IPS-18a (cell line): Measurements from ENCODE around the gene DEFB132.
A peak's percentile ranks its signal among the peaks of the same experiment; 100 is the strongest.

ENCODE experiments used
- H3K27ac ChIP-seq: one replicate; pipeline ENCODE4 v1.5.1; 2013; ENCODE audit warnings: low read length
- H3K27me3 ChIP-seq: one replicate; pipeline ENCODE4 v1.6.1; 2013; ENCODE audit warnings: mild to moderate bottlenecking, low read length; ENCODE audit not compliant: control insufficient read depth, insufficient read depth
- H3K36me3 ChIP-seq: one replicate; pipeline ENCODE4 v1.6.1; 2013; ENCODE audit warnings: low read depth, low read length; ENCODE audit not compliant: control insufficient read depth
- H3K4me1 ChIP-seq: one replicate; pipeline ENCODE4 v1.6.1; 2013; ENCODE audit warnings: low read depth, low read length; ENCODE audit not compliant: control insufficient read depth
- H3K4me3 ChIP-seq: one replicate; pipeline ENCODE4 v1.5.1; 2013; ENCODE audit warnings: low read length
- H3K9ac ChIP-seq: one replicate; pipeline ENCODE4 v1.6.1; 2013; ENCODE audit warnings: mild to moderate bottlenecking, low read length, moderate library complexity
- H3K9me3 ChIP-seq: one replicate; pipeline ENCODE4 v1.6.1; 2013; ENCODE audit warnings: low read depth, low read length; ENCODE audit not compliant: control insufficient read depth

The DEFB132 gene

DNA sequence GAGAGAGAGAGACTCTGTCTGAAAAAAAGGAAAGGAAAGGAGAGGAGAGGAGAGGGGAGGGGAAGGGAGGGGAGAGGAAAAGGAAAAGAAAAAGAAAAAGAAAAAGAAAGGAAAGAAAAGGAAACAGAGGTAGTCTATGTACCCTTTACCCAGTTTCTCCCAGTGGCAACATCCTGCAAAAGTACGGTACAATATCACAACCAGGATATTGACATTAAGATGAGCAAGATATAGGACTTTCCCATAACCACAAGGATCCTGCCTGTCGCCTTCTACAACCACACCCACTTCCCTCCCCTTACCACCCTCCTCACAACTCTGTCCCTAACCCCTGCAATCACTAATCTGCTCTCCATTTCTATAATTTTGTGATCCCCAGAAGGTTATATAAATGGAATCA lies 29.0 kb downstream of the DEFB132 start:
- Histone ChIP-seq H3K9ac (no peak overlapping the region), H3K4me1 (peaks cover 10% of the 10 kb centered on the region), H3K36me3 (no peaks in the 10 kb centered on the region), H3K9me3 (no peaks in the 10 kb centered on the region), H3K27me3 (peaks cover 2% of the 10 kb centered on the region), H3K27ac (no peak overlapping the region), H3K4me3 (no peak overlapping the region)

GRCh38 chr20:288956-289692 lies 31.6 kb downstream of the DEFB132 start:
- Histone ChIP-seq H3K27ac (no peak overlapping the region), H3K36me3 (no peaks in the 10 kb centered on the region), H3K4me1 (peaks cover 10% of the 10 kb centered on the region), H3K9me3 (no peaks in the 10 kb centered on the region), H3K9ac (no peak overlapping the region), H3K27me3 (peaks cover 12% of the 10 kb centered on the region), H3K4me3 (peak overlapping the region; percentile 96)

- H3K27me3 ChIP-seq, result peaks cover 12% of the 10 kb centered on the region
- H3K36me3 ChIP-seq, result no peaks in the 10 kb centered on the region
- peak overlapping the region; percentile 59 for H3K27ac ChIP-seq
- H3K9me3 ChIP-seq, result no peaks in the 10 kb centered on the region
- peaks cover 10% of the 10 kb centered on the region for H3K4me1 ChIP-seq
- H3K9ac ChIP-seq, result peak overlapping the region; percentile 87
- H3K4me3 ChIP-seq, result peak overlapping the region; percentile 96
Observed at GRCh38 chr20:289693-290083, 32.2 kb downstream of the DEFB132 start.

DNA sequence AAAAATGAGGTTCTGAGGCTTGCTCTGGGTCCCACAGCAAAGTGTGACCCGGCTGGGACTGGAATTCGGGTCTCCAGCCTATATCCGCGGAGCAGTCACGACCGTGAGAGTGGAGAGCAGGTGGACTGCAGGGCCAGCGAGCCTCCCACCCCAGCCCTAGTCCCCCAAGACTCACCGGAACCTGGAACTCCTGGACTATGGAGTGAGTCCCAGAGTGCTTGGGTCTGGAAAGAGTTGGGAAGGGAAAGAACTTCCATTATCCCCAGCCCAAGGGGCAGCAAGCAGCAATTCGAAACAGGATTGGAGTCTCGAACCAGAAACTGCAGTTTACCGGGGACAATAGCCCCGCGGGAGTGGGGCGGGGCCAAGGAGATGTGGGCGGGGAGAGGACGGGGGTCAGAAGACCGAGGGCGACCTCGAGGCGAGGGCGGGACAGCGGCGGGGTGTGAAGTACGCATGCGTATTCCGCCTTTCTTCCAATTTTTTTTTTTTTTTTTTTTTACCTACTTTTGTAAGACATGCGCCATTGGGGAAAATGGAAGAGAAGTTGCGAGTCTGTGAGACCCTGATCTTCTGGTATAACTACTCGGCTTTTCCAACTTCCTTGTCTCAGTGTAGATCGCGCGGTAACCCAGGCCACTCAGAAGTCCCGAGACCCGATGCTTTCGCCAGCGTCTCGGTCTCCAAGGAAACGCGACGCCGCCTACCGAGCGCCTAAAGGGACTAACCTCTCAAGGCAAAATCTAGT lies 32.7 kb downstream of the DEFB132 start, which contains the start of gene C20orf96:
TSS of gene C20orf96 (minus strand) at position 667 of the 748 bp plus-strand sequence. CDS start at position 527, 140 bp downstream.
- H3K9ac ChIP-seq, result peak within 1 kb of the TSS; percentile 87
- H3K4me3 ChIP-seq, result peak within 1 kb of the TSS; percentile 96
- no peaks in the 10 kb centered on the region for H3K9me3 ChIP-seq
- H3K27ac ChIP-seq, result peak within 1 kb of the TSS; percentile 59
- H3K36me3 ChIP-seq, result no peaks in the 10 kb centered on the region
- H3K4me1 ChIP-seq, result peaks cover 10% of the 10 kb centered on the region
- peaks cover 18% of the 10 kb centered on the region for H3K27me3 ChIP-seq

DNA sequence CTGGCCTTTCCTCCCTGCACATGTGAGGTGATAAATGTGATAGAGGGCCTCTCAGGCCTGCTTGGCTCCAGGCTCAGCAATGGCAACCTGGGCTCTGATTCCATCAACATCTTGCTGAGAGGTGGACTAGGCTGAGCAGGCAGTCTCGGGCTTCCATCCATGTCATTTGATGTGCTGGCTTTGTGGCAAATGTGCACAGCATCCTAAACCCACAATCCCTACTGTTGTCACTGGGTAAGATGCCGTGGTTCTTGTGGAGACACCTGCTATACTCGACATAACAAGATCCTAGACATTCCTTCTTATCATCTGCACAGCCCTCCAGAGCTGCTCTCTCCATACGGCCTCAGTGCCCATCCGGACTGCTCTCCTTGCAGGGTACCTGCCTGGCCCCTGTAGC lies 37.1 kb downstream of the DEFB132 start:
- peaks cover 2% of the 10 kb centered on the region for H3K36me3 ChIP-seq
- no peaks in the 10 kb centered on the region for H3K9me3 ChIP-seq
- peaks cover 17% of the 10 kb centered on the region for H3K4me1 ChIP-seq

GRCh38 chr20:295804-296203 lies 38.3 kb downstream of the DEFB132 start:
- Histone ChIP-seq H3K4me3 (no peak overlapping the region), H3K27ac (no peak overlapping the region), H3K4me1 (peaks cover 24% of the 10 kb centered on the region), H3K27me3 (peaks cover 35% of the 10 kb centered on the region), H3K9ac (no peak overlapping the region), H3K36me3 (peaks cover 5% of the 10 kb centered on the region), H3K9me3 (no peaks in the 10 kb centered on the region)

More for the DNA sequence above, 37.1 kb downstream of the DEFB132 start:
- no peak overlapping the region for H3K27ac ChIP-seq
- H3K4me3 ChIP-seq, result no peak overlapping the region
- H3K9ac ChIP-seq, result no peak overlapping the region
- peaks cover 35% of the 10 kb centered on the region for H3K27me3 ChIP-seq

GRCh38 chr20:297098-297924 lies 39.8 kb downstream of the DEFB132 start, which contains the start of gene ZCCHC3:
TSS of gene ZCCHC3 (plus strand) at chr20:297570. CDS start at chr20:297587, 17 bp downstream.
- H3K36me3 ChIP-seq, result peaks cover 5% of the 10 kb centered on the region

GRCh38 chr20:297925-298775 lies 40.6 kb downstream of the DEFB132 start:
- Histone ChIP-seq H3K36me3 (peaks cover 5% of the 10 kb centered on the region), H3K27me3 (peaks cover 23% of the 10 kb centered on the region), H3K4me1 (peaks cover 41% of the 10 kb centered on the region), H3K9me3 (no peaks in the 10 kb centered on the region), H3K27ac (peak overlapping the region; percentile 90), H3K4me3 (peak overlapping the region; percentile 92), H3K9ac (peak overlapping the region; percentile 89)

More at GRCh38 chr20:297098-297924, 39.8 kb downstream of the DEFB132 start, which contains the start of gene ZCCHC3:
- Histone ChIP-seq H3K4me1 (peaks cover 33% of the 10 kb centered on the region), H3K27ac (peak within 1 kb of the TSS; percentile 90), H3K27me3 (peaks cover 28% of the 10 kb centered on the region), H3K4me3 (peak within 1 kb of the TSS; percentile 92), H3K9ac (peak within 1 kb of the TSS; percentile 89), H3K9me3 (no peaks in the 10 kb centered on the region)

DNA sequence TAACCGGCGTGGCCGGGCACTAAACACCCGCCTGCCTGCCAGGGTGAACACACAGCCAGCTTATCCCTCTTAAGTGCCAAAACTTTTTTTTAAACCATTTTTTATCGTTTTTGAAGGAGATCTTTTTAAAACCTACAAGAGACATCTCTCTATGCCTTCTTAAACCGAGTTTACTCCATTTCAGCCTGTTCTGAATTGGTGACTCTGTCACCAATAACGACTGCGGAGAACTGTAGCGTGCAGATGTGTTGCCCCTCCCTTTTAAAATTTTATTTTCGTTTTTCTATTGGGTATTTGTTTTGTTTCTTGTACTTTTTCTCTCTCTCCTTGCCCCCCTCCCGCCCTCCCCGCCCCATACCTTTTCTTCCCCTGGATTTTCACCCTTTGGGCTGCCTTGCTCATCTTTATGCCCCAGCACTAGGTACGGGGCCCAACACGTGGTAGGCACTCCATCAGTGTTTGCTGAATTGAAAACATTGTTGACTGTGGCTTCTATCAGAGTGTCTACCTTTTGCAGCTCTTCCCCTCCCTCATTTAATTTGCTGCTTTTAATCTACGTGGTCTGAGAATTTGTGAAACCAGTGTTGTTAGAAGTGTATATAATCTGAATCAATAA lies 41.4 kb downstream of the DEFB132 start:
- peaks cover 23% of the 10 kb centered on the region for H3K27me3 ChIP-seq
- H3K4me3 ChIP-seq, result peak overlapping the region; percentile 92
- H3K9ac ChIP-seq, result peak overlapping the region; percentile 89
- no peaks in the 10 kb centered on the region for H3K9me3 ChIP-seq
- H3K36me3 ChIP-seq, result peaks cover 5% of the 10 kb centered on the region
- peaks cover 42% of the 10 kb centered on the region for H3K4me1 ChIP-seq
- no peak overlapping the region for H3K27ac ChIP-seq

- Histone ChIP-seq H3K27ac (peak overlapping the region; percentile 76), H3K36me3 (peaks cover 5% of the 10 kb centered on the region), H3K9ac (peak overlapping the region; percentile 30), H3K4me3 (peak overlapping the region; percentile 92), H3K27me3 (peaks cover 14% of the 10 kb centered on the region), H3K4me1 (peaks cover 42% of the 10 kb centered on the region), H3K9me3 (no peaks in the 10 kb centered on the region)
Observed at GRCh38 chr20:300345-300990, 42.9 kb downstream of the DEFB132 start.
